GM23338 (cell line): ENCODE measurements around the gene ASPSCR1. TPM values are rescaled to one million over a fixed set of nuclear protein-coding genes. Genes with fewer than 3 reads are reported as not detected.

ENCODE experiments used
- ATAC-seq: fragments of 200-7000 bp; cut with Tn5 transposase; 3 replicates; pipeline ENCODE4 v1.9.1; 2020
- DNase-seq: peaks from one replicate; pipeline ENCODE4 v3.0.0-alpha.2; 2015; ENCODE audit warnings: low spot score
- H2AFZ ChIP-seq: fragments of 200-600 bp; sonication (generic); 2 replicates; pipeline ENCODE4 v1.8.0; 2016; ENCODE audit warnings: antibody characterized with exemption, mild to moderate bottlenecking, moderate library complexity
- H3F3A ChIP-seq: fragments of 200-600 bp; sonication (generic); replicated peaks from 2 replicates; pipeline ENCODE4 v1.8.0; 2017; ENCODE audit warnings: antibody characterized with exemption, mixed run types, low read depth
- H3K27ac ChIP-seq: fragments of 200-600 bp; sonication (generic); 2 replicates; pipeline ENCODE4 v1.6.1; 2016; ENCODE audit warnings: low read depth
- H3K27me3 ChIP-seq: fragments of 200-600 bp; sonication (generic); 2 replicates; pipeline ENCODE4 v1.8.0; 2016; ENCODE audit warnings: mild to moderate bottlenecking, mixed run types, moderate library complexity; ENCODE audit not compliant: insufficient read depth
- H3K36me3 ChIP-seq: fragments of 200-600 bp; sonication (generic); 2 replicates; pipeline ENCODE4 v1.8.0; 2016; ENCODE audit warnings: mild to moderate bottlenecking; ENCODE audit not compliant: insufficient read depth
- H3K4me1 ChIP-seq: fragments of 200-600 bp; sonication (generic); 2 replicates; pipeline ENCODE4 v1.8.0; 2016; ENCODE audit warnings: mild to moderate bottlenecking, moderate library complexity; ENCODE audit not compliant: insufficient read depth
- H3K4me2 ChIP-seq: fragments of 200-600 bp; sonication (generic); 2 replicates; pipeline ENCODE4 v1.7.1; 2017; ENCODE audit warnings: mixed run types
- H3K4me3 ChIP-seq: fragments of 200-600 bp; sonication (generic); 2 replicates; pipeline ENCODE4 v1.6.1; 2016; ENCODE audit warnings: mixed run types
- H3K79me2 ChIP-seq: fragments of 200-600 bp; sonication (generic); replicated peaks from 2 replicates; pipeline ENCODE4 v1.8.0; 2017; ENCODE audit warnings: mild to moderate bottlenecking; ENCODE audit not compliant: insufficient read depth
- H3K9me2 ChIP-seq: fragments of 200-600 bp; sonication (generic); 2 replicates; pipeline ENCODE4 v1.8.0; 2017; ENCODE audit not compliant: insufficient read depth
- H4K20me1 ChIP-seq: fragments of 200-600 bp; sonication (generic); replicated peaks from 2 replicates; pipeline ENCODE4 v1.8.0; 2017; ENCODE audit warnings: mild to moderate bottlenecking; ENCODE audit not compliant: insufficient read depth
- H3K27ac Mint-ChIP-seq: 2 replicates; pipeline ENCODE4 v1.8.0; 2020; ENCODE audit warnings: inconsistent platforms, mild to moderate bottlenecking, moderate library complexity, mixed read lengths
- H3K27me3 Mint-ChIP-seq: 3 replicates; pipeline ENCODE4 v1.8.0; 2022; ENCODE audit warnings: low read depth, mild to moderate bottlenecking, moderate library complexity, mixed read lengths, inconsistent platforms; ENCODE audit not compliant: insufficient read depth, poor library complexity
- H3K36me3 Mint-ChIP-seq: 3 replicates; pipeline ENCODE4 v1.8.0; 2021; ENCODE audit warnings: low read depth, mild to moderate bottlenecking, inconsistent platforms, moderate library complexity, mixed read lengths
- H3K4me1 Mint-ChIP-seq: 3 replicates; pipeline ENCODE4 v1.8.0; 2020; ENCODE audit warnings: mild to moderate bottlenecking, inconsistent platforms, mixed read lengths
- H3K4me3 Mint-ChIP-seq: 3 replicates; pipeline ENCODE4 v1.8.0; 2021; ENCODE audit warnings: moderate library complexity, mild to moderate bottlenecking, inconsistent platforms, mixed read lengths
- H3K9me3 Mint-ChIP-seq: 3 replicates; pipeline ENCODE4 v1.8.0; 2020; ENCODE audit warnings: moderate library complexity, mild to moderate bottlenecking, inconsistent platforms, mixed read lengths
- CREB1 ChIP-seq: fragments of 250-450 bp; sonication (Bioruptor Pico); IDR thresholded peaks from 2 replicates; pipeline ENCODE4 v1.5.0; 2020; ENCODE audit warnings: low read depth, mild to moderate bottlenecking, moderate library complexity
- polyA plus RNA-seq: library from polyadenylated mRNA; unstranded; fragments of >200 nt; fragmentation: Nextera tagmentation; extraction: Ambion mirVana; gene quantifications from 2 replicates; pipeline ENCODE4 v1.2.1, GENCODE V29; 2016
- total RNA-seq: library from RNA; depleted of rRNA; stranded (reverse); fragments of >200 nt; shearing (Covaris generic); gene quantifications from 2 replicates; pipeline ENCODE4 v1.2.3, GENCODE V29; 2014
- TF ChIP-seq, protein P1 (sequence below): fragments of 250-450 bp; sonication (Bioruptor Pico); IDR thresholded peaks from 2 replicates; pipeline ENCODE4 v1.5.0; 2020; ENCODE audit warnings: mild to moderate bottlenecking, moderate library complexity
- TF ChIP-seq, protein P2 (sequence below): IDR thresholded peaks from one replicate; pipeline ENCODE4 v1.6.1; 2018; ENCODE audit warnings: antibody characterized with exemption; ENCODE audit not compliant: unreplicated experiment

ASPSCR1 gene
- total and polyA plus RNA-seq, 2 experiments from 2014 or later = 44.2 to 46.9 TPM

DNA sequence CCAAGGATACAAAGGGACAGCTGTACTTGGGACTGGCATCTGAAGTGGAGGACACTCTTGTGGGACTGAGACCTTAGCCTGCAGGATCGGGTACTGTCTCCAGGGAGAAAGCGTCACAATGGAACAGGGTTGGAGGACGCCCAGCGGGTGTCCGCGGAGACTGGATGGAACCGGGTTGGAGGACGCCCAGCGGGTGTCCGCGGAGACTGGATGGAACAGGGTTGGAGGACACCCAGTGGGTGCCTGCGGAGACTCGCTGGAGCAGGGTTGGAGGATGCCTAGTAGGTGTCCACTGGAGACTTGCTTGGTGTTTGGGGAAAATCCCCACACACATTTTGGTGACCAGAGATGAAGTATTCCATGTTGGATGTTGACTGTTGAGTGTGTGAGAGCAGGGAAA lies 30.2 kb upstream of the ASPSCR1 start, which contains the start of gene MYADML2 (continued):
- TF ChIP-seq, protein P1, sequence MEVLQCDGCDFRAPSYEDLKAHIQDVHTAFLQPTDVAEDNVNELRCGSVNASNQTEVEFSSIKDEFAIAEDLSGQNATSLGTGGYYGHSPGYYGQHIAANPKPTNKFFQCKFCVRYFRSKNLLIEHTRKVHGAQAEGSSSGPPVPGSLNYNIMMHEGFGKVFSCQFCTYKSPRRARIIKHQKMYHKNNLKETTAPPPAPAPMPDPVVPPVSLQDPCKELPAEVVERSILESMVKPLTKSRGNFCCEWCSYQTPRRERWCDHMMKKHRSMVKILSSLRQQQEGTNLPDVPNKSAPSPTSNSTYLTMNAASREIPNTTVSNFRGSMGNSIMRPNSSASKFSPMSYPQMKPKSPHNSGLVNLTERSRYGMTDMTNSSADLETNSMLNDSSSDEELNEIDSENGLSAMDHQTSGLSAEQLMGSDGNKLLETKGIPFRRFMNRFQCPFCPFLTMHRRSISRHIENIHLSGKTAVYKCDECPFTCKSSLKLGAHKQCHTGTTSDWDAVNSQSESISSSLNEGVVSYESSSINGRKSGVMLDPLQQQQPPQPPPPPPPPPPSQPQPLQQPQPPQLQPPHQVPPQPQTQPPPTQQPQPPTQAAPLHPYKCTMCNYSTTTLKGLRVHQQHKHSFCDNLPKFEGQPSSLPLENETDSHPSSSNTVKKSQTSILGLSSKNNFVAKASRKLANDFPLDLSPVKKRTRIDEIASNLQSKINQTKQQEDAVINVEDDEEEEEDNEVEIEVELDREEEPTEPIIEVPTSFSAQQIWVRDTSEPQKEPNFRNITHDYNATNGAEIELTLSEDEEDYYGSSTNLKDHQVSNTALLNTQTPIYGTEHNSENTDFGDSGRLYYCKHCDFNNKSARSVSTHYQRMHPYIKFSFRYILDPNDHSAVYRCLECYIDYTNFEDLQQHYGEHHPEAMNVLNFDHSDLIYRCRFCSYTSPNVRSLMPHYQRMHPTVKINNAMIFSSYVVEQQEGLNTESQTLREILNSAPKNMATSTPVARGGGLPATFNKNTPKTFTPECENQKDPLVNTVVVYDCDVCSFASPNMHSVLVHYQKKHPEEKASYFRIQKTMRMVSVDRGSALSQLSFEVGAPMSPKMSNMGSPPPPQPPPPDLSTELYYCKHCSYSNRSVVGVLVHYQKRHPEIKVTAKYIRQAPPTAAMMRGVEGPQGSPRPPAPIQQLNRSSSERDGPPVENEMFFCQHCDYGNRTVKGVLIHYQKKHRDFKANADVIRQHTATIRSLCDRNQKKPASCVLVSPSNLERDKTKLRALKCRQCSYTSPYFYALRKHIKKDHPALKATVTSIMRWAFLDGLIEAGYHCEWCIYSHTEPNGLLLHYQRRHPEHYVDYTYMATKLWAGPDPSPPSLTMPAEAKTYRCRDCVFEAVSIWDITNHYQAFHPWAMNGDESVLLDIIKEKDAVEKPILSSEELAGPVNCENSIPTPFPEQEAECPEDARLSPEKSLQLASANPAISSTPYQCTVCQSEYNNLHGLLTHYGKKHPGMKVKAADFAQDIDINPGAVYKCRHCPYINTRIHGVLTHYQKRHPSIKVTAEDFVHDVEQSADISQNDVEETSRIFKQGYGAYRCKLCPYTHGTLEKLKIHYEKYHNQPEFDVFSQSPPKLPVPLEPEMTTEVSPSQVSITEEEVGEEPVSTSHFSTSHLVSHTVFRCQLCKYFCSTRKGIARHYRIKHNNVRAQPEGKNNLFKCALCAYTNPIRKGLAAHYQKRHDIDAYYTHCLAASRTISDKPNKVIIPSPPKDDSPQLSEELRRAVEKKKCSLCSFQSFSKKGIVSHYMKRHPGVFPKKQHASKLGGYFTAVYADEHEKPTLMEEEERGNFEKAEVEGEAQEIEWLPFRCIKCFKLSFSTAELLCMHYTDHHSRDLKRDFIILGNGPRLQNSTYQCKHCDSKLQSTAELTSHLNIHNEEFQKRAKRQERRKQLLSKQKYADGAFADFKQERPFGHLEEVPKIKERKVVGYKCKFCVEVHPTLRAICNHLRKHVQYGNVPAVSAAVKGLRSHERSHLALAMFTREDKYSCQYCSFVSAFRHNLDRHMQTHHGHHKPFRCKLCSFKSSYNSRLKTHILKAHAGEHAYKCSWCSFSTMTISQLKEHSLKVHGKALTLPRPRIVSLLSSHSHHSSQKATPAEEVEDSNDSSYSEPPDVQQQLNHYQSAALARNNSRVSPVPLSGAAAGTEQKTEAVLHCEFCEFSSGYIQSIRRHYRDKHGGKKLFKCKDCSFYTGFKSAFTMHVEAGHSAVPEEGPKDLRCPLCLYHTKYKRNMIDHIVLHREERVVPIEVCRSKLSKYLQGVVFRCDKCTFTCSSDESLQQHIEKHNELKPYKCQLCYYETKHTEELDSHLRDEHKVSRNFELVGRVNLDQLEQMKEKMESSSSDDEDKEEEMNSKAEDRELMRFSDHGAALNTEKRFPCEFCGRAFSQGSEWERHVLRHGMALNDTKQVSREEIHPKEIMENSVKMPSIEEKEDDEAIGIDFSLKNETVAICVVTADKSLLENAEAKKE (CRISPR knock-in tag) = no peak

- H3K4me1 ChIP-seq = peaks cover 4% of the 10 kb centered on the region
- peaks cover 3% of the 10 kb centered on the region; the same call in 1 of the 3 replicates for H3K4me1 Mint-ChIP-seq
- no peaks in the 10 kb centered on the region for H3F3A ChIP-seq
- H3K27me3 Mint-ChIP-seq = peaks cover 16% of the 10 kb centered on the region
- no peaks in the 10 kb centered on the region; the same call in 1 of the 2 replicates for H4K20me1 ChIP-seq
- no peak overlapping the region for H2AFZ ChIP-seq
- DNase-seq (no peak), ATAC-seq (no peak)
- no peaks in the 10 kb centered on the region for H3K79me2 ChIP-seq
- H3K27ac Mint-ChIP-seq = no peak overlapping the region
- H3K36me3 Mint-ChIP-seq = no peaks in the 10 kb centered on the region
- H3K9me3 Mint-ChIP-seq = no peaks in the 10 kb centered on the region; the same call in 2 of the 3 replicates
- H3K36me3 ChIP-seq = no peaks in the 10 kb centered on the region
- H3K4me3 ChIP-seq = no peak overlapping the region
- H3K4me2 ChIP-seq = no peak overlapping the region
- H3K9me2 ChIP-seq = no peaks in the 10 kb centered on the region
- H3K4me3 Mint-ChIP-seq = no peak overlapping the region
- H3K27ac ChIP-seq = no peak overlapping the region
- H3K27me3 ChIP-seq = no peaks in the 10 kb centered on the region
- no peak for TF ChIP-seq CREB1
- TF ChIP-seq, protein P2, sequence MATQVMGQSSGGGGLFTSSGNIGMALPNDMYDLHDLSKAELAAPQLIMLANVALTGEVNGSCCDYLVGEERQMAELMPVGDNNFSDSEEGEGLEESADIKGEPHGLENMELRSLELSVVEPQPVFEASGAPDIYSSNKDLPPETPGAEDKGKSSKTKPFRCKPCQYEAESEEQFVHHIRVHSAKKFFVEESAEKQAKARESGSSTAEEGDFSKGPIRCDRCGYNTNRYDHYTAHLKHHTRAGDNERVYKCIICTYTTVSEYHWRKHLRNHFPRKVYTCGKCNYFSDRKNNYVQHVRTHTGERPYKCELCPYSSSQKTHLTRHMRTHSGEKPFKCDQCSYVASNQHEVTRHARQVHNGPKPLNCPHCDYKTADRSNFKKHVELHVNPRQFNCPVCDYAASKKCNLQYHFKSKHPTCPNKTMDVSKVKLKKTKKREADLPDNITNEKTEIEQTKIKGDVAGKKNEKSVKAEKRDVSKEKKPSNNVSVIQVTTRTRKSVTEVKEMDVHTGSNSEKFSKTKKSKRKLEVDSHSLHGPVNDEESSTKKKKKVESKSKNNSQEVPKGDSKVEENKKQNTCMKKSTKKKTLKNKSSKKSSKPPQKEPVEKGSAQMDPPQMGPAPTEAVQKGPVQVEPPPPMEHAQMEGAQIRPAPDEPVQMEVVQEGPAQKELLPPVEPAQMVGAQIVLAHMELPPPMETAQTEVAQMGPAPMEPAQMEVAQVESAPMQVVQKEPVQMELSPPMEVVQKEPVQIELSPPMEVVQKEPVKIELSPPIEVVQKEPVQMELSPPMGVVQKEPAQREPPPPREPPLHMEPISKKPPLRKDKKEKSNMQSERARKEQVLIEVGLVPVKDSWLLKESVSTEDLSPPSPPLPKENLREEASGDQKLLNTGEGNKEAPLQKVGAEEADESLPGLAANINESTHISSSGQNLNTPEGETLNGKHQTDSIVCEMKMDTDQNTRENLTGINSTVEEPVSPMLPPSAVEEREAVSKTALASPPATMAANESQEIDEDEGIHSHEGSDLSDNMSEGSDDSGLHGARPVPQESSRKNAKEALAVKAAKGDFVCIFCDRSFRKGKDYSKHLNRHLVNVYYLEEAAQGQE = no peak
- TF ChIP-seq, protein P1 (CRISPR knock-in tag) = no peak
Measured at GRCh38 chr17:81948635-81949378, 28.6 kb upstream of the ASPSCR1 start.
